PFSK-1 (cell line): ENCODE results near the gene ALPK3.

Experiments
- POLR2AphosphoS5 ChIP-seq: IDR thresholded peaks from 2 replicates; pipeline ENCODE4 v1.6.1; 2012; ENCODE audit warnings: low read depth, mild to moderate bottlenecking, control low read depth, low read length, moderate library complexity
- REST ChIP-seq, 2 experiments: IDR thresholded peaks; 2 replicates each; pipeline versions ENCODE4 v1.6.1 to v1.8.0; 2011 to 2012; ENCODE audit warnings: low read depth in 2 of 2, low read length in 2 of 2, control low read depth in 1 of 2, inconsistent platforms in 1 of 2, mild to moderate bottlenecking in 1 of 2, moderate library complexity in 1 of 2; ENCODE audit not compliant: insufficient read depth in 1 of 2
- SIN3A ChIP-seq: IDR thresholded peaks from 2 replicates; pipeline ENCODE4 v1.6.1; 2012; ENCODE audit warnings: mild to moderate bottlenecking, low read length, moderate library complexity, borderline replicate concordance; ENCODE audit not compliant: insufficient read depth

- TF ChIP-seq REST (IDR thresholded peaks at IDR 0.05; ENCODE audit: insufficient read depth in 1 of 2, low read depth in 2 of 2, low read length in 2 of 2) (no peak), SIN3A (no peak), POLR2AphosphoS5 (no peak)
Observed at GRCh38 chr15:84909029-84909428, 91.9 kb downstream of the ALPK3 start.
